Stimulated activated memory B cell treated with anti-CD40 and anti-IgM and Interleukin-4, amounts not matched to agents 10 μg/mL and 1 μg/mL and 100 μg/mL, for 72 hours (primary cell): ENCODE results near the gene GABBR1.

Experiments used
- ATAC-seq: fragments of 150-1000 bp; cut with Tn5 transposase; 2 replicates; pipeline ENCODE4 v1.10.0; 2021
- H3K27ac Mint-ChIP-seq: one replicate; pipeline ENCODE4 v1.8.0; 2022; ENCODE audit warnings: mild to moderate bottlenecking, mixed read lengths
- H3K27me3 Mint-ChIP-seq: one replicate; pipeline ENCODE4 v1.8.0; 2022; ENCODE audit warnings: mixed read lengths
- H3K36me3 Mint-ChIP-seq: one replicate; pipeline ENCODE4 v1.8.0; 2022; ENCODE audit warnings: mixed read lengths
- H3K4me1 Mint-ChIP-seq: one replicate; pipeline ENCODE4 v1.8.0; 2022; ENCODE audit warnings: mixed read lengths
- H3K4me3 Mint-ChIP-seq: one replicate; pipeline ENCODE4 v1.8.0; 2022; ENCODE audit warnings: mild to moderate bottlenecking, moderate library complexity, mixed read lengths
- H3K9me3 Mint-ChIP-seq: one replicate; pipeline ENCODE4 v1.8.0; 2022; ENCODE audit warnings: mixed read lengths

Gene GABBR1

DNA sequence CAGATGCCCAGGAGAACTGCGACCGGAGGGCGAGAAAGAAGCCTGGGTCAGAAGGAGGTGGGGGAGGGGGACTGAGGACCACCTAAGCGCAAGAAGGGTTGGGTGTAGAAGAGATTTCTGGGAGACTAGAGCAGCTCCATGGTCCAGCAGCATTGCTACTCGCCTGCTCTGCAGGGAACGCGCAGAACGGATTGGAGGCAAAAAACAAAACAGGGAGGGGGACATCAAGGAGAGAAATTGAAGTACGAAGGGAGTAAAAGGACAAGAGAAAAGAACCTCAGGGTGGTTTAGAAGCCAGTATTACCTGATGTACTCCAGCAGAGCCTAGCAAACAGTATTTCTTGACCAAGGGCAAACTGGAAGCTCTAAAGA lies 537 bp upstream of the GABBR1 start:
- ATAC-seq: no peak
- Mint-ChIP-seq H3K4me3 (peak overlapping the region; percentile 82), H3K36me3 (no peaks in the 10 kb centered on the region), H3K4me1 (peaks cover 59% of the 10 kb centered on the region), H3K9me3 (no peaks in the 10 kb centered on the region), H3K27me3 (no peaks in the 10 kb centered on the region), H3K27ac (peak overlapping the region; percentile 56)

DNA sequence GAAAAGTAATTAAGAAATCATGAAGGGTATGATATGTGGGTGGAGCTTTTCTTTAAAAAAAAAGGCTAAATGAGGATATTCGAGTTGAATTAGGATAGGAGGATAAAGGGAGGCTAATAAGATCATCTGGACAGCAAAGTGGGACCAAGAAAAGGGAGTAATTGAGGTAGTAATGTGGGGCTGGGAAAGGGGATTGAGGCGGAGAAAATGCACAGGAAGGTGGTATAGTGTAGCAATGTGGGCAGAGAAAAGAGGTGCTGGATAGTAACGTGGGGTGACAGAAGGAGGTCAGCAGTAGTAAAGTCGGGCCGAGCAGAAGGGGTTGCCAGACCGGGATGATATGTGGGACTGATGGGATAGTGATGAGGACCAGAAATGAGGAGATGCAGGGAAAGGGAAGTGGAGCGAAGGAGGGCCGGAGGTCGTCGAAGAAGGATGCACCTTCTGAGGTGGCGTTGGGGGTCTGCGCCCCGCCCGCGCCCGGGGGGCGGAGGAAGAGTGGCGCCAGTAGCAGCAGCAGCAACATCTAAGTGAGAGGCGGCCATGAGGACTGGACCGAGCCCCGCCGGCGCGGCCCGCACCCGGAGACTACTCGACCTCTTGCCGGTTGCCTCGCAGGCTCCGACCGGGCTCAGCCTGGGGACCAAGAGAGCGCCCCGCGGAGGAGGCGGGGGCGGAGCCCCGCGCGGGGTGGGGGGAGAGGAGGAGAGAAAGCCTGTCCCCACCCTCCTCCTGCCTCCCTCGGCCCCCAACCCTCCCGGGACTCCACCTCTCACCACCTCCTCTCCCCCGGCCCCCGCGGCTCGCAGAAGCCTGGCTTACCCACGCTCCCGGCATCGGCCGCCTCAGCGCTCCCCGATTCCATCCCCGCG lies 887 bp downstream of the GABBR1 start:
- Mint-ChIP-seq H3K4me3 (peak overlapping the region; percentile 82), H3K36me3 (no peaks in the 10 kb centered on the region), H3K9me3 (no peaks in the 10 kb centered on the region), H3K27ac (peak overlapping the region; percentile 56), H3K4me1 (peaks cover 65% of the 10 kb centered on the region), H3K27me3 (no peaks in the 10 kb centered on the region)
- ATAC-seq: peak; percentile 78

DNA sequence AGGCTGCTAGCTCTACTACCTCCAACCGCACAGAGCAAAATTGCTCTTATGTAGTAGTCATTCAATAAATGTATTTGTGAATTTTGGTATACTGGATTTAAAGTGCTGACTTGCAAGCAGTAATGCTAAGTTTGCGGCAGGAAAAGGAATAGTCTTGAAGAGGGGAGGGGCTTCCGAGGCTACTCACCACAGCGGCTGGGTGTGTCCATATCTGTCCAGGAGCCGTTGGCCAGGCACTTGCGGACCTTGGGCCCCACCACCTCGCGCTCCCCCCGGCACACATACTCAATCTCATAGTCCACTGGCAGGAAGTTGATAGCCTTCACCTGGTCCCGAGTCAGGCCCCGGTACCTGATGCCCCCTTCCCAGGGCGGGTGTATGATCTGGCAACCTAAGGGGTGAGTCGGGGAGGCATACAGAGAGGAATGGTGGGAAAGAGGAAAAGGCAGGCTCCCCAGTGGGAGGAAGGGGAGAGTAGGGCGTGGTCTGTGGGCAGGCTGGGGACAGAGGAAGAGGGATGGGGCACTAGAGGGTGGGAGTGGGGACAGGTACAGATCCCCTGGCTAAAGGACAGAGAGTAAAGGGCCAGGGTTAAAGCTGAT lies 1.7 kb downstream of the GABBR1 start:
- Mint-ChIP-seq H3K4me1 (peaks cover 65% of the 10 kb centered on the region), H3K36me3 (no peaks in the 10 kb centered on the region), H3K27me3 (no peaks in the 10 kb centered on the region), H3K27ac (peak overlapping the region; percentile 56), H3K9me3 (no peaks in the 10 kb centered on the region), H3K4me3 (peak overlapping the region; percentile 82)
- no peak for ATAC-seq

DNA sequence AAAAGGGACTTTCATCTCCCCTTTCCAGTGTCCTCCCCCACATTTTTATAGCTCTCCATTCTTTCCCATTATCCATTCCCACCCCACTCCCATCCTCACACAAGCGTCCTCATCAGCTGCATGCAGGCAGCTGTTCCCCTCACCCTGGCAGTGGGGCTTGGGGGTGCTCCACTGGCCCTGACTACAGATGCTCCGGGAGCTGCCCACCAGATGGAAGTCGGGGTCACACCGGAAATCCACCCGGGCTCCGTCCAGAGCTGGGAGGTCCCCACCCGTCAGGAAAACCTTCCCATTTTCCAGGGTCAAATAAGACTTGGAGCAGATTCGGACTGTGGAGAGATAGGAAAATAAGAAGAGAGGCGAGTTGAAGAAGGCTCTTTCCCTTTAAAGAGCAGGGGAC lies 2.7 kb downstream of the GABBR1 start:
- no peak overlapping the region for H3K4me3 Mint-ChIP-seq
- H3K36me3 Mint-ChIP-seq: no peaks in the 10 kb centered on the region
- ATAC-seq: no peak
- H3K27ac Mint-ChIP-seq: no peak overlapping the region
- H3K4me1 Mint-ChIP-seq: peaks cover 56% of the 10 kb centered on the region
- H3K9me3 Mint-ChIP-seq: no peaks in the 10 kb centered on the region
- no peaks in the 10 kb centered on the region for H3K27me3 Mint-ChIP-seq

DNA sequence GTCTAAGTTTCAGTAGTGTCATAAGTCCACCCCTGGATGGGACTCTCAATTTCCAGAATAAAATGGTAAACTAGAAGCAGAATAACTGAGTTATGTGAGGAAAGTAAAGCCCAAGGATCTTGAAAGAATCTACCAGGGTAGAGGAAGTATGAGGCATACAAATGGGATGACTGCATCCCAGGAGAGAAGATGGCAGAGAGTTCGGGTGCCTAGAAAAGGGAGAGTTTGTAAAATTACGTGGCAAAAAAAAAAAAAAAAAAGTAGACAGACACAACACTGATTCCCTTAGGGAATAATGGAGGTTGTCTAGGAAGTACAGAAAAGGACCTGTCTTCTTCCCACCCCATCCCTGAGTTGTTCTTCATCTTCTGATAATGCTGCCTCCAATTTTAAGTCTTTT lies 3.4 kb downstream of the GABBR1 start:
- Mint-ChIP-seq H3K36me3 (no peaks in the 10 kb centered on the region), H3K4me3 (no peak overlapping the region), H3K9me3 (no peaks in the 10 kb centered on the region), H3K4me1 (peaks cover 56% of the 10 kb centered on the region), H3K27ac (no peak overlapping the region), H3K27me3 (no peaks in the 10 kb centered on the region)
- ATAC-seq: no peak

DNA sequence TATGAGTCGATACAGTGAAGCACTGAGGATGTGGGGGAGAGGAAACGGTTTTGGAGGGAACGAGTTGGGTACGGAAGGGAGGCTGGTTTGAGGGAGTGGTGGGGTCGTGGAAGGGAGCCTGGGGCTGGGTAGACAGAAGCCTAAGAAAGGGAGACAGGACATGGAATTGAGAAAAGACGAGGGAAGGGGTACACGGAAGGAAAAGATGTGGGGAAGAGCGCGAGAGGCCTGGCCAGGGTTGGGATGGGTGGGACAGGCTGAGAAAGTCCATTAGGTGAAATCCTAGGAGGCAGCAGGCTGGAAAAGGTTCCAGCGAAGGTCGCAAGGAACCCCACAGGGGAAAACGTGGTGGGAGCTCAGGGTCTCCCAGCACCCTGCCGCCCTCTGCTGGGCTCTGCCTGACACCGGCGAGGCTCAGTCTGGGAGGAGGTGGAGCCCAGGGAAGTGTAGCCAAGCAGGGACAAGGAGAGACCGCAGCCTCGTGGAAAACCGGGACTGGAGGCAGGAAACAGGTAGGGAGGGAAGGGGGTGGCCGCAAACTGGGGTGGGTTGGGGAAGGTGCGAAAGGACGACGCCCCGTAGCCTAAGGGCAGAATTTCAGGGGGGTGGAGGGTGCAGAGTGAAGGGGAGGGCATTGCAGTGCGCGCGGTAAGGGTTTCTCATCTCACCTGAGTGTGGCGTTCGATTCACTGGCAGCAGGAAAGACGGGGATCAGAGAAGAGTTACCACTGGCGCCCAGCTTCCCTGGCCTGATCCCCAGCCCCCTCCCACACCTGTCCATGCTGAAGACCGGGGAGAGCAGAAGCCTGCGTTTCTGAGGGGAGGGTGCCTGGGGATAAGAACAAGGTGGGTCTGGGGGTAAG lies 4.3 kb downstream of the GABBR1 start:
- Mint-ChIP-seq H3K4me3 (peak overlapping the region; percentile 91), H3K4me1 (peaks cover 47% of the 10 kb centered on the region), H3K27ac (peak overlapping the region; percentile 61), H3K9me3 (no peaks in the 10 kb centered on the region), H3K27me3 (no peaks in the 10 kb centered on the region), H3K36me3 (peaks cover 8% of the 10 kb centered on the region)
- peak; percentile 61 for ATAC-seq

DNA sequence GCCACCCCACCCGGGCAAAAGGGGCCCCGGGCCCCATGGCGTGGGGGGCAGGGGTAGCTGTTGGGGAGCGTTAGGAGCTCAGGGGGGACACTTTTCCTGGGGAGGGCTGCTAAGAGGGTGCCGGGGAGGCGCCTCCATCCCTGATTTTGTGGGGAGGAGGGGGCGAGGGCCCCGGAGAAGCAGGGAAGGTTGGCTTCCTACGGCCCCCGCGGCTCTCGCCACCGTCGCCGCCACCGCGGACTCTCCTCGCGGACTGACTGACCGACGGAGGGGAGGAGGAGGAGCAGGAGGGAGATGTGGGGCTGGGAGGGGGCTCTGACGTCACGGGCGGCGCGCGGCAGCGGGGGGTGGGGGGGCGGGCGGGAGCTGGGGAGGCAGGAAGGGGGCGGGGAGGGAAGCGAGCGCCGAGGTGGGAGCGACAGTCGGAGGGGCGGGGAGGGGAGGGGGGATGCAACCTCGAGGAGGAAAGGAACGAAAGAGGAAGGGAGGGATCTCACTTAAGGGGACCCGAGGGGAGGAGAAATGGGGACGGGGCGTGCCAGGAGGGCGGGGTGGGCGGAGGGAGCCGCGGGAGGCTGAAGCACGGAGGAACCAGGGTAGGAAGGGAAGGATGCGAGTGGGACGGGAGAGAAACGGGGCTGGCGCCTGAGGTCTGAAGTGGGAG lies 5.1 kb downstream of the GABBR1 start:
- Mint-ChIP-seq H3K36me3 (peaks cover 13% of the 10 kb centered on the region), H3K27me3 (no peaks in the 10 kb centered on the region), H3K27ac (peak overlapping the region; percentile 61), H3K4me3 (peak overlapping the region; percentile 91), H3K4me1 (peaks cover 40% of the 10 kb centered on the region), H3K9me3 (no peaks in the 10 kb centered on the region)
- no peak for ATAC-seq

DNA sequence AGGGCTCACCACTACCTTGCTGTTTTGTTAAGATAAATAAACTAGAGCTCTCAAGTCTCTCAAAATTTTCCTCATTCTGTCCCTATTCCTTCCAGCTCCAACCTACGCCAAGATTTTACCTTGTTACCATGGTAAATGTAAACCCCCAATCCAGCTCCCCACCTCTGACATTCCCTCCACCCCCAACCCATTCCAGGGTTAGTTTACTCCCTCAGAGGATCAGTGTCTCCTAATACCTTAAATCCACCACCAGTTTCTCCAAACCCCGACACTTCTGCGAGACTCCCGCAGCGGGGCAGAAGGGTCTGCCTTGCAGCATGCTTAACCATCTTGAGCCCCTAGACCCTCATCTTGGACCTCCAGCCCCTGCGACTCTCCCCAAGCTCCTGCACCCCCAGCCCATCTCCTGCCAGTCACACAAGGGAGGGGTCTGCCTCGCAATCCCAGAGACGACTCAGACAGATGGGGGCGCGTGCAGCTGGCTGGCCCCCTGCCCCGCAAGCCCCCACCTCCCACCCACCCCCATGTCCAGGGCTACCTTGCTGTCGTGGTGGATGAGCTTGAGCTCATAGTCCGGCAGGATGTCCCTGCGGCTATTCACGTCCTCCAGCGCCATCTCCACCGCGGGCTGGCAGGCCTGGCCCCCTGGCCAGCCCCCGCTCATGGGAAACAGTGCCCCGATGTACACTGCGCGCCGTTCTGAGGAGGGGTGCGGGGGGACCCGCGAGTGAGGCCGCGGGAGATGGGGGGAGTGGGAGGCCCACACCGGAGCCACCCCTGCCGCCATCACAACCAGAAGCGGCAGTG lies 5.8 kb downstream of the GABBR1 start:
- Mint-ChIP-seq H3K27ac (peak overlapping the region; percentile 61), H3K4me3 (peak overlapping the region; percentile 91), H3K4me1 (peaks cover 38% of the 10 kb centered on the region), H3K9me3 (no peaks in the 10 kb centered on the region), H3K36me3 (peaks cover 18% of the 10 kb centered on the region), H3K27me3 (no peaks in the 10 kb centered on the region)
- ATAC-seq: peak; percentile 1

DNA sequence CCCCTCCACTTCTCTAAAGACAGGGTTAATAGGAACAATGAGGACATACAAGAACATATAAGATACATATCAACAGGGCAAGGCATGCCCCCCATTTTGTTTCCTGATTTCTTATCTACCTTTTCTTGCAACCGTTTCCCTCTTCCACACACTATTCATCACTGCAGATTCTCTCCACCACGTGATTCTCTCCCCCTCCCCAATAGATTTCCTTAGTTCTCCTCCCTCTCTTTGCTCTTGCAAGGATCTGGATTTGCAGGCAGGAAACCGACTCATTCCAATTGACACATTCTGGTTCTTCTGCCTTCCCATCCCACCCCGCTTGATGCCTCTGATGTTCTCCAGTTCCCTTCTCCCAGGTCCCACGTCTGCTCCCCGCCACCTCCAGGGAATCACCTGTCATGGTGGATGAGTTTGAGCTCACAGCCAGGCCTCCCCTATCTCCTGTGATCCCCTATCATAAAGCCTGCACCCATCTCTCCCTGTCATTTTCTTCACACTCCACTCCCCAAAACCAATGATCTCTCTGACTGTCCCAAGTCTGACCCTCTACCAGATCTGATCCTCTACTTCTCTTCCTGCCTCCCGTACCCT lies 7.5 kb downstream of the GABBR1 start:
- no peaks in the 10 kb centered on the region for H3K9me3 Mint-ChIP-seq
- no peaks in the 10 kb centered on the region for H3K27me3 Mint-ChIP-seq
- no peak overlapping the region for H3K4me3 Mint-ChIP-seq
- no peak for ATAC-seq
- peaks cover 31% of the 10 kb centered on the region for H3K36me3 Mint-ChIP-seq
- H3K27ac Mint-ChIP-seq: peak overlapping the region; percentile 0
- H3K4me1 Mint-ChIP-seq: peaks cover 24% of the 10 kb centered on the region

DNA sequence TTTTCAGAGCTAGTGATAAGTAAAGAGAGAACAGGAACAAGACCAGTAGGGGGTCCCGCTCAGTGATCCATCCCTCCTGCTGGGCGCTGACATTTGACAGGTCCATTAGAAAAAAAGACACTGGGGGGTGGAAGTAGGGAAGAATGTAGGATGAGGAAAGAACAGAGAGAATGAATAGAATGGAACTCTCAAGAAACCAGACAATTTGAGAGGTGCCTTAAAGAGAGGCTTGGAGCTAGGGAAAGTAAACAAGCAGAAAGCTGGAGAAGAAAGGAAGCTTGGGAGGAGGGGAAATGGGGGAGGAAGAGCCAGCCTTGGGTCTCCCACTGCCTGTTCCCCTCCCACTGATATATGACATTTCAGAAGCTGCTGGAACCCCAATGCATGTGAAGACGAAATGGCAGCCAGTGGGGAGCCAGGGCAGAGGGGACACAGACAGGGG lies 8.4 kb downstream of the GABBR1 start:
- no peak for ATAC-seq
- Mint-ChIP-seq H3K9me3 (no peaks in the 10 kb centered on the region), H3K27ac (peak overlapping the region; percentile 0), H3K4me3 (no peak overlapping the region), H3K36me3 (peaks cover 38% of the 10 kb centered on the region), H3K27me3 (no peaks in the 10 kb centered on the region), H3K4me1 (peaks cover 15% of the 10 kb centered on the region)

DNA sequence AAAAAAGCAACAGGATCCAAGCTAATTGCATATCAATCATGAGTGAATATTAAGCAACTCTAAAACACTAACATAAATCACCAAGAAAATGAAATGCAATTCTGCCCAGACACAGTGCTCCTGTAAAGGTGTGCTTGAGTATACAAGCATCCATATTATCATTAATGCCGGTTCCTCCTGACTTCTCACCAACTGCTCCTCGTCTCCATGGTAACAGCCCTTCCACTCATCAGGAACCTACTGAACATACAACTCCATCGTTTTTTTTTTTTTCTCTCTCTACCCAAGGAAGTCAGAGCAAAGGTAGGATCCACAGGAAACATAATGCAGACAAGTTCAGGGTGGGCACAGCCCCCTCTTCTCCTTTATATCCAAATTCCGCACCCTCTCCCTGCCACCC lies 12.4 kb downstream of the GABBR1 start:
- H3K4me3 Mint-ChIP-seq: no peak overlapping the region
- H3K27me3 Mint-ChIP-seq: no peaks in the 10 kb centered on the region
- H3K27ac Mint-ChIP-seq: no peak overlapping the region
- peaks cover 43% of the 10 kb centered on the region for H3K36me3 Mint-ChIP-seq
- no peak for ATAC-seq
- no peaks in the 10 kb centered on the region for H3K9me3 Mint-ChIP-seq
- no peaks in the 10 kb centered on the region for H3K4me1 Mint-ChIP-seq

DNA sequence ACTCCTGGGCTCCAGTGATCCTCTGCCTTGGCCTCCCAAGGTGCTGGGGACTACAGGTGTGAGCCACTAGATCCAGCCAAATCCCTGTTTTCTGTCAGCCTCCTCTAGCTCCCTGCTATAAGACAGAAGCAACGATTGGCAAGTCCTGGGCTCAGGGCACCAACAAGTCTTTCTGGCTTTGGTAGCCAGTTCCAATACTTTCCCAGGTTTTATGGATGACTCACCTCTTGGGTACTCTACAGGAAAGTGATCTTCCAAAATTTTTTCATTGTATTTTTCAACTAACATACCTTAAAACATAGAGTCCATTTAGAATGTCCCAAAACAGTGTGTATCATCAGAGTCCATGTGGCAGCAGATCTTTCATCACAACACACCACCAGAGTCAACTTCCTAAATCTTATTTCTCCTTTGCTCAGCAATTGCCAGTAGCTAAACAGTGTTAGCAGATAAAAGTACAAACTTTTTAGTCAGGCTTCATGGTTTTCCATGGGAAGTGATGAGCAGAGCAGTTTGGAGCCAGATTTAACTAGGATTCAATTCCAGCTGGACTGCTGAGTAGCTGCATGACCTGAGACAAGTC lies 13.3 kb downstream of the GABBR1 start:
- no peak for ATAC-seq
- no peak overlapping the region for H3K4me3 Mint-ChIP-seq
- H3K9me3 Mint-ChIP-seq: no peaks in the 10 kb centered on the region
- H3K27me3 Mint-ChIP-seq: no peaks in the 10 kb centered on the region
- no peak overlapping the region for H3K27ac Mint-ChIP-seq
- no peaks in the 10 kb centered on the region for H3K4me1 Mint-ChIP-seq
- H3K36me3 Mint-ChIP-seq: peaks cover 43% of the 10 kb centered on the region

DNA sequence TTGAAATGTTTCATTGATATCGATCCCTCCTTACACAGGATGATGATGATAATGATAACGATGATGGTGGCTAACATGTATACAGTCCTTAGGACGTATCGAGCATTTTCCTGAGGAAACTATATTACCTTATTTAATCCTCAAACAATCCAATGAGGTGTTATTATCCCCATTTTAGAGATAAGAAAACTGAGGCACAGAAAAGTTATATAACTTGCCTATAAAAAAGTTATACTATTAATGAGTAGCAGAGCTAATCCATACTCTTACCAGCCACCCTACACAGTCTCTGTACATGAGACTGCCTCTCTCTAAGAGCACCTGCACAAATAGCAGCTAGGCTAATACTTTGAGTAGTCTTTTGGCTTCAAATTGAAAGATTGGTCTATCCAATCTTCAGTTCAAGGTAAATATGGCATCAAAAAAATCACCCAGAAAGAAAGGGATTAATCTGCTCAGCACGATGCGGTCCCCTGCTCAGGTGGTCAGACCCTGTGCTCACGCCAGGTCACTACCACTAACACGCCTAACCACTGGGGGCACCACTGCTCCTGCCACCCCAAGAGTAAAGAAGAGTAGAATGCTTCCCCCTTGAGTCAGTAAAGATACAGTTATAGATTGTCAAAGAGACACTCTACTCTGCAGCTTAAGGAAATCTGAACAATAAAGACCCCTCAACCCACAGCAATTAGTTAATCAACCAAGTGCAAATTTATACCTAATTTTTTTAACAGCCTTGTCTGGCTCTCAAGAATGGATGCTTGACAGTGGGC lies 15.0 kb downstream of the GABBR1 start:
- Mint-ChIP-seq H3K9me3 (no peaks in the 10 kb centered on the region), H3K36me3 (peaks cover 43% of the 10 kb centered on the region), H3K27ac (no peak overlapping the region)

More for the DNA sequence above, 15.0 kb downstream of the GABBR1 start:
- Mint-ChIP-seq H3K4me1 (no peaks in the 10 kb centered on the region), H3K4me3 (no peak overlapping the region), H3K27me3 (no peaks in the 10 kb centered on the region)
- ATAC-seq: no peak
